Measurements from ENCODE around the gene NEURL1.

NEURL1 gene

DNA sequence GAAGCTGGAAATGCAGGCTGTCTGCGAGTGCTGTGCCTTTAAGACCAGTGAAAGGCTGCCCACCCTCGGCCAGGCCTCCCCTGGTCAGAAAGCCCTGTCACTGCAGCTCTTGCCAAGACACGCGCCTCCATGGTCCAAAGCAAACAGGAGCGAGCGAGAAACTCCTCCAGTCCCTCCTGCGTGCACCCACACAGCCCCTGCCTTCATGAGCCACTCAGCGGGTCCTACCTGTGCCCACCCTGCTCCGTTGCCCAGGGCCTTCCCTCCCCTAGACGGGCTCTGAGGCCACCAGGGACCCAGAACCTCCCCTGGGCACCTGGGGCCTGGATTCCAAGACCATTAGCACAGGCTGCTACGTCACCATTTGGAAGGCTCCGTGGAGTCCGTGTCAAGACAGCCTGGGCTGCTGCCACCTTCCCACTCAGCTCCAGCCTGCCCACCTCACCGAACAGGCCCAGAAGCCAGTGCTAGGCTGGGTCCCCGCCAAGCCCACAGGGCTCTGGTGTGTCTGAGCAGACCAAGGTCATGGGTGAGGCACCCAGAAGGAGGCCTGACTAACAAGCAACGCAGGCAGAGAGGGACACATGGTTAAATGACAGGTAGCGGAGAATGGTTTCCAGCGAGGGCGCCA is 144.5 kb downstream of the NEURL1 start:
- TF ChIP-seq EZH2phosphoT487 (IDR thresholded peaks at IDR 0.05; ENCODE audit: borderline replicate concordance), result no peak
- TF ChIP-seq, protein P1, sequence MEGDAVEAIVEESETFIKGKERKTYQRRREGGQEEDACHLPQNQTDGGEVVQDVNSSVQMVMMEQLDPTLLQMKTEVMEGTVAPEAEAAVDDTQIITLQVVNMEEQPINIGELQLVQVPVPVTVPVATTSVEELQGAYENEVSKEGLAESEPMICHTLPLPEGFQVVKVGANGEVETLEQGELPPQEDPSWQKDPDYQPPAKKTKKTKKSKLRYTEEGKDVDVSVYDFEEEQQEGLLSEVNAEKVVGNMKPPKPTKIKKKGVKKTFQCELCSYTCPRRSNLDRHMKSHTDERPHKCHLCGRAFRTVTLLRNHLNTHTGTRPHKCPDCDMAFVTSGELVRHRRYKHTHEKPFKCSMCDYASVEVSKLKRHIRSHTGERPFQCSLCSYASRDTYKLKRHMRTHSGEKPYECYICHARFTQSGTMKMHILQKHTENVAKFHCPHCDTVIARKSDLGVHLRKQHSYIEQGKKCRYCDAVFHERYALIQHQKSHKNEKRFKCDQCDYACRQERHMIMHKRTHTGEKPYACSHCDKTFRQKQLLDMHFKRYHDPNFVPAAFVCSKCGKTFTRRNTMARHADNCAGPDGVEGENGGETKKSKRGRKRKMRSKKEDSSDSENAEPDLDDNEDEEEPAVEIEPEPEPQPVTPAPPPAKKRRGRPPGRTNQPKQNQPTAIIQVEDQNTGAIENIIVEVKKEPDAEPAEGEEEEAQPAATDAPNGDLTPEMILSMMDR (conservative IDR thresholded peaks at IDR 0.05; ENCODE audit: low read length), result no peak
- Histone ChIP-seq H3K79me2 (ENCODE audit: insufficient read depth, low read length) (no peaks in the 10 kb centered on the region), H3K27me3 (ENCODE audit: insufficient read depth, low read length, poor library complexity, severe bottlenecking) (no peaks in the 10 kb centered on the region), H3K4me3 (ENCODE audit: low read length, poor library complexity, severe bottlenecking) (no peak overlapping the region), H3K9me3 (ENCODE audit: insufficient read depth, low read depth, low read length) (no peaks in the 10 kb centered on the region), H3K4me1 (ENCODE audit: insufficient read depth, low read length, poor library complexity, severe bottlenecking) (no peaks in the 10 kb centered on the region), H3F3A (ENCODE audit: low read depth) (no peaks in the 10 kb centered on the region), H3K9me2 (replicated peaks; ENCODE audit: low read depth, low read length) (no peaks in the 10 kb centered on the region), H3K4me2 (ENCODE audit: low read depth, low read length, poor library complexity, severe bottlenecking) (no peak overlapping the region), H3K9ac (ENCODE audit: low read depth, low read length, poor library complexity, severe bottlenecking) (no peak overlapping the region), H4K20me1 (ENCODE audit: insufficient read depth, low read length, poor library complexity, severe bottlenecking) (no peaks in the 10 kb centered on the region), H3K36me3 (ENCODE audit: insufficient read depth, low read length) (no peaks in the 10 kb centered on the region), H2AFZ (ENCODE audit: low read length) (no peak overlapping the region)

DNA sequence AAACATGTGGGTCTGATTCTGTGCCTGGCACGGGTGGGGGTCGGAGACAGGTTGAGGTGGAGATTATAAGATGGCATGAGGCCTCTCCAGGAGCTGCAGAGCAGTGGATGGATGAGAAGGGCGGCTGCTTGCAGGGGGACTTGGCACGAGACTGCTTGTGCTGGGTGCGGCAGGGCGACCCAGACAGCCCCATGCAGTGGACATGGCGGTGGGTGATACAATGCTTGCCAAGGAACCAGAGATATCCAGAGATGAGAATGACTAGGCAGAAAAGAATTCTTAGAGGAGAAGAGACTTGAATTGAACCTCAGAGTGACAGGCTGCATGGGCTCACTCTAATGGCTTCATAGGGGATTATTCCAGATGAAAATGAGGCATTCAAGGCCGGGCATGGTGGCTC is 145.4 kb downstream of the NEURL1 start:
- no peak overlapping the region for H3K4me2 ChIP-seq (ENCODE audit: low read depth, low read length, poor library complexity, severe bottlenecking)
- no peak overlapping the region for H3K9ac ChIP-seq (ENCODE audit: low read depth, low read length, poor library complexity, severe bottlenecking)
- no peaks in the 10 kb centered on the region for H3K36me3 ChIP-seq (ENCODE audit: insufficient read depth, low read length)
- TF ChIP-seq, protein P1 (conservative IDR thresholded peaks at IDR 0.05; ENCODE audit: low read length), result no peak
- TF ChIP-seq EZH2phosphoT487 (IDR thresholded peaks at IDR 0.05; ENCODE audit: borderline replicate concordance), result no peak
- H3K79me2 ChIP-seq (ENCODE audit: insufficient read depth, low read length), result no peaks in the 10 kb centered on the region
- no peaks in the 10 kb centered on the region for H4K20me1 ChIP-seq (ENCODE audit: insufficient read depth, low read length, poor library complexity, severe bottlenecking)
- H3K9me3 ChIP-seq (ENCODE audit: insufficient read depth, low read depth, low read length), result no peaks in the 10 kb centered on the region
- no peaks in the 10 kb centered on the region for H3F3A ChIP-seq (ENCODE audit: low read depth)
- H3K4me3 ChIP-seq (ENCODE audit: low read length, poor library complexity, severe bottlenecking), result no peak overlapping the region
- no peaks in the 10 kb centered on the region for H3K27me3 ChIP-seq (ENCODE audit: insufficient read depth, low read length, poor library complexity, severe bottlenecking)
- no peaks in the 10 kb centered on the region for H3K9me2 ChIP-seq (replicated peaks; ENCODE audit: low read depth, low read length)
- no peaks in the 10 kb centered on the region for H3K4me1 ChIP-seq (ENCODE audit: insufficient read depth, low read length, poor library complexity, severe bottlenecking)
- H2AFZ ChIP-seq (ENCODE audit: low read length), result no peak overlapping the region

DNA sequence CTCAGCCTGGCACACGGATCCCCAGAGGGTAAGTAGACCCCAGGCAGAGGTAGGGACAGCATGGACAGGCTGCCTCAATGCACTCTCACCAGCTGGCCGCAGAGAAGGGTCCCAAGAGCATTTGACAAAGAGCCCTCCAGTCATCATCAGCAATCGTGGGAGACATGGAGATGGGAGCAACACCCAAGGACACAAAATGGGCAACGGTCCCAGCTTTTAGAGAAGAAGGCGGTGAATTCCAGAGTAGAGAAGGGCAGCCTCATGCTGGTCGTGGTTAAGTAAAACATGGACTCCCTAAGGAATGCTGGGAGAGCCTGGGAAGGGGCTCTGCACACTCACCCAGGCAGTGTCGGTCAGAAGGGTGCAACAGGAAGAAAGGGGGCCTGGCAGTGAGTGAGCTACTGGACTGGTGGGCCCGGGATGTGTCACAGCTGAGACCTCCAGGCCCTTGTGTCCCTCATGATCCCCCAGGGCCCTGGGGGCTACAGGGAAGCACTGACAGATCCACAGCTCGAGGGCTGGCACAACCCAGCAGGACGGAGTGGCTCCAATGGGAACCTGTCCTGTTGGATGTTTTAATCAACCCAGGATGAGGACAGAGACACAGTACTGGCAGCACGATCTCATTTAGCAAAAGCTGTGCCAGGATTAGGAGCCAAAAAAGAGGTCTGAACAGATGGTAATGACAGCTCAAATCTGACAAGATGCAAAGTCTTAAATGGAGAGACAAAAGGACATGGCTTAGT is 147.1 kb downstream of the NEURL1 start:
- no peak overlapping the region for H3K4me3 ChIP-seq (ENCODE audit: low read length, poor library complexity, severe bottlenecking)
- H3K4me2 ChIP-seq (ENCODE audit: low read depth, low read length, poor library complexity, severe bottlenecking), result no peak overlapping the region
- H3K9me3 ChIP-seq (ENCODE audit: insufficient read depth, low read depth, low read length), result no peaks in the 10 kb centered on the region
- no peaks in the 10 kb centered on the region for H4K20me1 ChIP-seq (ENCODE audit: insufficient read depth, low read length, poor library complexity, severe bottlenecking)
- H3K4me1 ChIP-seq (ENCODE audit: insufficient read depth, low read length, poor library complexity, severe bottlenecking), result no peaks in the 10 kb centered on the region
- H2AFZ ChIP-seq (ENCODE audit: low read length), result no peak overlapping the region
- no peaks in the 10 kb centered on the region for H3F3A ChIP-seq (ENCODE audit: low read depth)
- no peaks in the 10 kb centered on the region for H3K27me3 ChIP-seq (ENCODE audit: insufficient read depth, low read length, poor library complexity, severe bottlenecking)
- H3K9ac ChIP-seq (ENCODE audit: low read depth, low read length, poor library complexity, severe bottlenecking), result no peak overlapping the region
- H3K36me3 ChIP-seq (ENCODE audit: insufficient read depth, low read length), result no peaks in the 10 kb centered on the region
- H3K9me2 ChIP-seq (replicated peaks; ENCODE audit: low read depth, low read length), result no peaks in the 10 kb centered on the region
- TF ChIP-seq, protein P1 (conservative IDR thresholded peaks at IDR 0.05; ENCODE audit: low read length), result no peak
- no peak for TF ChIP-seq EZH2phosphoT487 (IDR thresholded peaks at IDR 0.05; ENCODE audit: borderline replicate concordance)
- H3K79me2 ChIP-seq (ENCODE audit: insufficient read depth, low read length), result no peaks in the 10 kb centered on the region
